K562 (cell line): ENCODE measurements around the gene HOGA1. TPM values are rescaled to one million over a fixed set of nuclear protein-coding genes. Genes with fewer than 3 reads are reported as not detected.
A peak's percentile ranks its signal among the peaks of the same experiment; 100 is the strongest.

Experiments used
- BCL6 ChIP-seq: fragments of 250-450 bp; sonication (Bioruptor Pico); IDR thresholded peaks from 2 replicates; pipeline ENCODE4 v1.4.0; 2020
- BRD4 ChIP-seq: fragments of 200-600 bp; sonication (generic); IDR thresholded peaks from 2 replicates; pipeline ENCODE4 v1.6.1; 2017; ENCODE audit warnings: inconsistent platforms
- CBX2 ChIP-seq: fragments of 200-600 bp; sonication (generic); IDR thresholded peaks from one replicate; pipeline ENCODE4 v1.6.1; 2012; ENCODE audit warnings: mild to moderate bottlenecking, low read length, inconsistent platforms; ENCODE audit not compliant: insufficient read depth, poor library complexity, severe bottlenecking
- CGGBP1 ChIP-seq: fragments of 250-450 bp; sonication (Bioruptor Pico); IDR thresholded peaks from 2 replicates; pipeline ENCODE4 v1.9.0; 2021; ENCODE audit warnings: mild to moderate bottlenecking
- CHD2 ChIP-seq: IDR thresholded peaks from 2 replicates; pipeline ENCODE4 v1.6.1; 2011; ENCODE audit warnings: low read depth, low read length
- ELK1 ChIP-seq: sonication (generic); formaldehyde crosslinking; IDR thresholded peaks from 2 replicates; pipeline ENCODE4 v1.8.1; 2022; ENCODE audit warnings: missing genetic modification reagents
- FOXJ2 ChIP-seq: fragments of 200-800 bp; sonication (Bioruptor generic); IDR thresholded peaks from 2 replicates; pipeline ENCODE4 v1.6.1; 2016; ENCODE audit warnings: missing genetic modification characterization, missing compliant biosample characterization
- GABPB1 ChIP-seq: sonication (generic); formaldehyde crosslinking; IDR thresholded peaks from 2 replicates; pipeline ENCODE4 v1.8.0; 2022; ENCODE audit warnings: mild to moderate bottlenecking, missing genetic modification reagents
- GATAD2B ChIP-seq: fragments of 450-650 bp; IDR thresholded peaks from 2 replicates; pipeline ENCODE4 v1.6.1; 2017; ENCODE audit warnings: mild to moderate bottlenecking, borderline replicate concordance
- GTF2B ChIP-seq: IDR thresholded peaks from 2 replicates; pipeline ENCODE4 v1.6.1; 2011; ENCODE audit not compliant: insufficient read length; ENCODE audit errors: extremely low read depth
- HDAC3 ChIP-seq: fragments of 450-650 bp; IDR thresholded peaks from 2 replicates; pipeline ENCODE4 v1.6.1; 2018; ENCODE audit warnings: borderline replicate concordance, mild to moderate bottlenecking, moderate library complexity; ENCODE audit not compliant: partially characterized antibody
- HES1 ChIP-seq: fragments of 450-650 bp; IDR thresholded peaks from 2 replicates; pipeline ENCODE4 v1.6.1; 2016; ENCODE audit warnings: low read depth, mild to moderate bottlenecking, moderate library complexity
- ILF3 ChIP-seq: fragments of 450-650 bp; IDR thresholded peaks from 2 replicates; pipeline ENCODE4 v1.6.1; 2018; ENCODE audit warnings: antibody characterized with exemption, mild to moderate bottlenecking, moderate library complexity, borderline replicate concordance
- JUND ChIP-seq, 2 experiments: IDR thresholded peaks; 2 replicates in 1 of 2; 3 replicates in 1 of 2; pipeline ENCODE4 v1.6.1; 2011; ENCODE audit warnings: borderline replicate concordance in 2 of 2, low read depth in 2 of 2, low read length in 2 of 2, improper control_type of control experiment in 1 of 2, missing biosample characterization in 1 of 2, missing genetic modification characterization in 1 of 2, missing genetic modification reagents in 1 of 2
- MCM2 ChIP-seq: fragments of 450-650 bp; IDR thresholded peaks from 2 replicates; pipeline ENCODE4 v1.6.1; 2017; ENCODE audit warnings: low read depth, mild to moderate bottlenecking
- POLR2AphosphoS5 ChIP-seq: IDR thresholded peaks from 2 replicates; pipeline ENCODE4 v1.6.1; 2011; ENCODE audit warnings: mild to moderate bottlenecking, low read depth, low read length, moderate library complexity; ENCODE audit not compliant: control insufficient read depth, insufficient read depth
- SETDB1 ChIP-seq: IDR thresholded peaks from one replicate; pipeline ENCODE4 v1.6.1; 2012; ENCODE audit warnings: low read length, control low read depth, inconsistent platforms
- SMAD1 ChIP-seq: fragments of 150-350 bp; IDR thresholded peaks from 2 replicates; pipeline ENCODE4 v1.6.1; 2014; ENCODE audit warnings: low read length, low read depth; ENCODE audit not compliant: partially characterized antibody
- SRSF1 ChIP-seq: fragments of 200-400 bp; formaldehyde crosslinking; IDR thresholded peaks from 2 replicates; pipeline ENCODE4 v1.6.1; 2017; ENCODE audit warnings: mild to moderate bottlenecking, low read depth, low read length, moderate library complexity
- ZNF384 ChIP-seq: IDR thresholded peaks from 2 replicates; pipeline ENCODE4 v1.6.1; 2012; ENCODE audit warnings: low read depth, low read length, improper control_type of control experiment
- polyA plus RNA-seq, 8 experiments: library from polyadenylated mRNA; depleted of rRNA in 4 of 8; stranded (reverse) in 5 of 8; unstranded in 3 of 8; fragments of >200 nt; fragmentation: Nextera tagmentation in 2 of 8; fragmentation: Illumina TruSeq in 1 of 8; extraction: Ambion mirVana in 2 of 8; extraction: Trizol in 1 of 8; gene quantifications; 2 replicates each; pipeline versions ENCODE4 v1.2.1 to v1.2.3, GENCODE V29; 2011 to 2014; ENCODE audit warnings: inconsistent platforms in 1 of 8, missing spikeins in 1 of 8
- total RNA-seq, 7 experiments: library from RNA; depleted of rRNA in 6 of 7; stranded (reverse); fragments of >200 nt in 6 of 7; fragmentation: Illumina TruSeq in 2 of 7; extraction: Trizol in 2 of 7; gene quantifications; 2 replicates each; pipeline versions ENCODE4 v1.2.1 to v1.2.3, GENCODE V29; 2011 to 2021; ENCODE audit warnings: low replicate concordance in 1 of 7
- TF ChIP-seq, protein P1 (sequence below): fragments of 450-650 bp; IDR thresholded peaks from 2 replicates; pipeline ENCODE4 v1.7.0; 2016; ENCODE audit warnings: borderline replicate concordance

Gene HOGA1
- total and polyA plus RNA-seq, 9 of the 15 experiments (the other 6 are each of a cell fraction or from before 2014, with no cell fraction given), result not detected

DNA sequence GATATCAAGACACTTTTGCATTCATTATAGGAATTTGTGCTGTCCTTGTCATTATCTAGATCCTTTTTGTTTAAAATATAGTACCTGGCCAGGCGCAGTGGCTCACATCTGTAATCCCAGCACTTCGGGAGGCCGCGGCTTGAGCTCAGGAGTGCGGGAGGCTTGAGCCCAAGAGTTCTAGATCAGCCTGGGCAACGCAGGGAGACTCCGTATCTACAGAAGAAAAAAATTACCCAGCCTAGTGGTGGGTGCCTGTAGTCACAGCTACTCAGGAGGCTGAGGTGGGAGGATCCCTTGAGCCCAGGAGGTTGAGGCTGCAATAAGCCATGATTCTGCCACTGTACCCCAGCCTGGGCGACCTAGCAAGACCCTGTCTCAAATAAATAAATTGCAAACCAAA, 49.7 kb downstream of the HOGA1 start (continued):
- TF ChIP-seq BRD4 (no peak), FOXJ2 (tag) (no peak), CGGBP1 (CRISPR knock-in tag) (no peak), SMAD1 (no peak), GATAD2B (no peak), JUND (IDR thresholded peaks at IDR 0.05; ENCODE audit: borderline replicate concordance, low read depth, low read length) (no peak), JUND (tag; IDR thresholded peaks at IDR 0.05; ENCODE audit: borderline replicate concordance, low read depth, low read length) (no peak), ILF3 (no peak), ZNF384 (0 out of 2 replicates have a peak, but pooled peaks have one; percentile 13), GABPB1 (CRISPR knock-in tag) (0 out of 2 replicates have a peak, but pooled peaks have one; percentile 6), SETDB1 (no peak), POLR2AphosphoS5 (no peak), BCL6 (CRISPR knock-in tag) (no peak), SRSF1 (no peak), ELK1 (CRISPR knock-in tag) (no peak), HES1 (no peak), CHD2 (no peak), GTF2B (no peak), MCM2 (no peak), HDAC3 (no peak), CBX2 (no peak)
- TF ChIP-seq, protein P1, sequence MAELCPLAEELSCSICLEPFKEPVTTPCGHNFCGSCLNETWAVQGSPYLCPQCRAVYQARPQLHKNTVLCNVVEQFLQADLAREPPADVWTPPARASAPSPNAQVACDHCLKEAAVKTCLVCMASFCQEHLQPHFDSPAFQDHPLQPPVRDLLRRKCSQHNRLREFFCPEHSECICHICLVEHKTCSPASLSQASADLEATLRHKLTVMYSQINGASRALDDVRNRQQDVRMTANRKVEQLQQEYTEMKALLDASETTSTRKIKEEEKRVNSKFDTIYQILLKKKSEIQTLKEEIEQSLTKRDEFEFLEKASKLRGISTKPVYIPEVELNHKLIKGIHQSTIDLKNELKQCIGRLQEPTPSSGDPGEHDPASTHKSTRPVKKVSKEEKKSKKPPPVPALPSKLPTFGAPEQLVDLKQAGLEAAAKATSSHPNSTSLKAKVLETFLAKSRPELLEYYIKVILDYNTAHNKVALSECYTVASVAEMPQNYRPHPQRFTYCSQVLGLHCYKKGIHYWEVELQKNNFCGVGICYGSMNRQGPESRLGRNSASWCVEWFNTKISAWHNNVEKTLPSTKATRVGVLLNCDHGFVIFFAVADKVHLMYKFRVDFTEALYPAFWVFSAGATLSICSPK, result no peak
